ENCODE results near the gene NCAPD2. TPM values are rescaled to one million over a fixed set of nuclear protein-coding genes. Genes with fewer than 3 reads are reported as not detected.

The NCAPD2 gene
- total and polyA plus RNA-seq, 2 of the 4 experiments (the other 2 are of a cell fraction): 35.6 to 57.9 TPM

GRCh38 chr12:6535960-6536847 is 42.3 kb downstream of the NCAPD2 start:
- Histone ChIP-seq H3K27me3 (ENCODE audit: control insufficient read depth, insufficient read depth, low read length) (no peaks in the 10 kb centered on the region), H2AFZ (replicated peaks; ENCODE audit: low read length, poor library complexity) (peak overlapping the region; percentile 45), H3K9ac (ENCODE audit: low read depth, low read length) (peak overlapping the region; percentile 92), H4K91ac (ENCODE audit: insufficient read depth, low read depth, low read length) (peak overlapping the region; percentile 12; the same call in 1 of the 2 replicates), H3K56ac (ENCODE audit: extremely low read depth, insufficient read depth, low read length) (peak overlapping the region; percentile 75), H3K36me3 (ENCODE audit: control insufficient read depth, insufficient read depth, low read length) (peaks cover 46% of the 10 kb centered on the region), H3K4me2 (ENCODE audit: low read depth, low read length) (peak overlapping the region; percentile 89), H3K18ac (ENCODE audit: low read depth, low read length) (no peak overlapping the region), H2BK20ac (ENCODE audit: low read depth, low read length) (no peak overlapping the region), H3K27ac (ENCODE audit: insufficient read depth, low read length) (peak overlapping the region; percentile 93), H3K79me1 (ENCODE audit: low read depth in 1 of 2, low read length in 2 of 2) (peaks cover 0 to 63% of the 10 kb centered on the region in 2 experiments; a peak in 3 of 4 replicates), H4K5ac (ENCODE audit: low read depth, low read length) (no peak overlapping the region), H3K9me1 (ENCODE audit: insufficient read depth, low read length) (no peaks in the 10 kb centered on the region), H2BK5ac (ENCODE audit: low read depth, low read length, poor library complexity, severe bottlenecking) (peak overlapping the region; percentile 85), H2AK9ac (replicated peaks; ENCODE audit: low read depth, low read length, poor library complexity) (peak overlapping the region; percentile 98), H2AK5ac (ENCODE audit: low read depth, low read length) (no peak overlapping the region), H3K4me1 (ENCODE audit: control insufficient read depth, insufficient read depth, low read length) (peaks cover 18% of the 10 kb centered on the region), H3K4ac (ENCODE audit: low read depth, low read length) (peak overlapping the region; percentile 82), H3K9me3 (ENCODE audit: control insufficient read depth, insufficient read depth, low read length) (no peaks in the 10 kb centered on the region), H3K4me3 (ENCODE audit: insufficient read depth, low read depth, low read length) (peak overlapping the region; percentile 66), H3K23ac (ENCODE audit: low read depth, low read length) (peak overlapping the region; percentile 92), H4K20me1 (ENCODE audit: insufficient read depth, low read length) (peaks cover 69% of the 10 kb centered on the region), H2BK15ac (ENCODE audit: low read depth, low read length) (no peak overlapping the region), H4K8ac (ENCODE audit: low read depth in 2 of 2, low read length in 2 of 2) (no peak overlapping the region), H2BK120ac (ENCODE audit: low read depth, low read length) (no peak overlapping the region), H3K14ac (replicated peaks; ENCODE audit: low read depth, low read length) (peak overlapping the region; percentile 95)
- DNase-seq: no peak
- CTCF ChIA-PET: interaction anchor here (0.9 to 1.1 kb wide), 3 partner anchors 17 to 43 kb away, joined by 3 to 4 read pairs (median 3); partner anchors contain the start of gene MRPL51
- intact Hi-C loops (cut with micrococcal nuclease): no loop called here
- POLR2A ChIA-PET (ENCODE audit: unreplicated experiment): interaction anchor here (0.6 to 2.9 kb wide), 3 partner anchors 15 to 68 kb away, joined by 3 to 48 read pairs (median 4); no protein-coding TSS in a partner anchor
- BruUV-seq (replicated peaks): no TSS peak
- in situ Hi-C loops (cut with MboI; ENCODE audit: low sequenced_read_pairs): no loop called here
- ATAC-seq (ENCODE audit: low read depth): no peak
- dilution Hi-C loops (cut with HindIII; ENCODE audit: low sequenced_read_pairs, unreplicated experiment): no loop called here
- WGBS, 2 experiments (ENCODE audit: extremely low coverage in 2 of 2, insufficient read length in 1 of 2): no CpG with 5 or more reads among the region's 10 CpGs
- TF ChIP-seq FOS (IDR thresholded peaks at IDR 0.05; ENCODE audit: low read depth, low read length): no peak
- TF ChIP-seq MAZ (IDR thresholded peaks at IDR 0.05; ENCODE audit: borderline replicate concordance, low read depth, low read length): peak; percentile 6; the same call in 1 of the 2 replicates
- TF ChIP-seq ELK1 (IDR thresholded peaks at IDR 0.05; ENCODE audit: borderline replicate concordance, low read depth, low read length): no peak
- no peak for TF ChIP-seq MAFK (IDR thresholded peaks at IDR 0.05; ENCODE audit: low read depth, low read length)
- no peak for TF ChIP-seq CEBPB (IDR thresholded peaks at IDR 0.05; ENCODE audit: low read depth, low read length)
- no peak for TF ChIP-seq USF2 (IDR thresholded peaks at IDR 0.05; ENCODE audit: low read depth, low read length)
- TF ChIP-seq RAD21 (IDR thresholded peaks at IDR 0.05; ENCODE audit: low read length): no peak
- TF ChIP-seq POLR2A (IDR thresholded peaks at IDR 0.05; ENCODE audit: low read depth, low read length): peak; percentile 70
- TF ChIP-seq CTCF (conservative IDR thresholded peaks at IDR 0.05; ENCODE audit: low read depth, low read length): no peak
- TF ChIP-seq RFX5 (IDR thresholded peaks at IDR 0.05; ENCODE audit: low read depth, low read length): no peak
- TF ChIP-seq MXI1 (IDR thresholded peaks at IDR 0.05; ENCODE audit: borderline replicate concordance, low read depth, low read length): no peak
- no peak for TF ChIP-seq NFE2L2 (IDR thresholded peaks at IDR 0.05; ENCODE audit: low read depth, low read length)
- no peak for TF ChIP-seq BHLHE40 (IDR thresholded peaks at IDR 0.05; ENCODE audit: low read depth, low read length)
- no peak for TF ChIP-seq RCOR1 (IDR thresholded peaks at IDR 0.05; ENCODE audit: insufficient replicate concordance, low read length)
